GM12892 (cell line): Measurements from ENCODE around the gene RLBP1.

ENCODE experiments used
- POLR2A ChIP-seq: IDR thresholded peaks from 2 replicates; pipeline ENCODE4 v1.6.1; 2011; ENCODE audit warnings: low read depth, low read length, control low read depth
- TAF1 ChIP-seq: IDR thresholded peaks from 2 replicates; pipeline ENCODE4 v1.6.1; 2011; ENCODE audit warnings: low read depth, mild to moderate bottlenecking, control low read depth, low read length, borderline replicate concordance

- TF ChIP-seq POLR2A (no peak), TAF1 (no peak)
Measured at GRCh38 chr15:89231832-89232231, 10.5 kb upstream of the RLBP1 start.
